Kasumi-1 (cell line): ENCODE results near the gene VPS11.
"Not testable (repeated sequence)": the region's sequence is repeated elsewhere in the genome, so short reads cannot be mapped to it uniquely, and the experiment has no call there.

ENCODE experiments used
- DNase-seq, 2 experiments: peaks; one replicate each; lab custom pipeline; 2025; lab: John Stamatoyannopoulos, UW

The VPS11 gene

GRCh38 chr11:119103161-119103664 is 35.6 kb downstream of the VPS11 start:
- DNase-seq: not testable (repeated sequence)

- peak in 1 of 2 experiments; percentile 42 for DNase-seq
These were observed 36.2 kb downstream of the VPS11 start for GRCh38 chr11:119103793-119104192.

- DNase-seq: peak; percentile 89 to 92
These were observed 39.2 kb downstream of the VPS11 start, which contains the start of gene C2CD2L for GRCh38 chr11:119106564-119107537. C2CD2L (plus strand) TSS chr11:119107344; CDS start chr11:119107742, 398 bp downstream.

- DNase-seq: no peak
These were observed 40.0 kb downstream of the VPS11 start for GRCh38 chr11:119107538-119108145.

GRCh38 chr11:119108146-119108856 is 40.7 kb downstream of the VPS11 start:
- DNase-seq: peak; percentile 30 to 36

GRCh38 chr11:119108857-119109221 is 41.2 kb downstream of the VPS11 start:
- no peak for DNase-seq

GRCh38 chr11:119109843-119110242 is 42.2 kb downstream of the VPS11 start:
- no peak for DNase-seq

- no peak for DNase-seq
These were observed 42.8 kb downstream of the VPS11 start for GRCh38 chr11:119110439-119110838.

GRCh38 chr11:119111361-119111925 is 43.8 kb downstream of the VPS11 start:
- no peak for DNase-seq

GRCh38 chr11:119112314-119113020 is 44.8 kb downstream of the VPS11 start:
- DNase-seq: no peak

GRCh38 chr11:119113716-119114115 is 46.1 kb downstream of the VPS11 start:
- no peak for DNase-seq

GRCh38 chr11:119114351-119114750 is 46.7 kb downstream of the VPS11 start:
- DNase-seq: no peak

- DNase-seq: no peak
These were observed 48.0 kb downstream of the VPS11 start for GRCh38 chr11:119115484-119116234.

GRCh38 chr11:119116235-119116594 is 48.6 kb downstream of the VPS11 start:
- DNase-seq: no peak

GRCh38 chr11:119116601-119117000 is 49.0 kb downstream of the VPS11 start:
- DNase-seq: no peak

GRCh38 chr11:119117004-119117706 is 49.5 kb downstream of the VPS11 start:
- no peak for DNase-seq

GRCh38 chr11:119118227-119118626 is 50.6 kb downstream of the VPS11 start:
- DNase-seq: no peak

- DNase-seq: no peak
These were observed 51.3 kb downstream of the VPS11 start for GRCh38 chr11:119118946-119119345.

GRCh38 chr11:119120639-119121007 is 53.0 kb downstream of the VPS11 start:
- DNase-seq: peak; percentile 32 to 41
